HG02759 (cell line): ENCODE measurements around the gene KIAA1671.

Source experiments
- ATAC-seq: cut with Tn5 transposase; IDR thresholded peaks from one replicate; pipeline ENCODE4 v1.9.1; 2021; ENCODE audit warnings: mild to moderate bottlenecking, moderate library complexity; ENCODE audit not compliant: unreplicated experiment

The KIAA1671 gene

GRCh38 chr22:25134451-25134850 is 181.9 kb downstream of the KIAA1671 start:
- ATAC-seq = no peak

GRCh38 chr22:25136953-25137576 is 184.5 kb downstream of the KIAA1671 start:
- ATAC-seq = no peak

- ATAC-seq = no peak
These were observed 185.3 kb downstream of the KIAA1671 start for GRCh38 chr22:25137577-25138525.

- no peak for ATAC-seq
These were observed 186.5 kb downstream of the KIAA1671 start for GRCh38 chr22:25139062-25139461.

- ATAC-seq = no peak
These were observed 189.6 kb downstream of the KIAA1671 start for GRCh38 chr22:25142102-25142501.

GRCh38 chr22:25143156-25144076 is 190.9 kb downstream of the KIAA1671 start:
- no peak for ATAC-seq

GRCh38 chr22:25144522-25144921 is 192.0 kb downstream of the KIAA1671 start:
- no peak for ATAC-seq

GRCh38 chr22:25146307-25146706 is 193.8 kb downstream of the KIAA1671 start:
- ATAC-seq = no peak

- no peak for ATAC-seq
These were observed 194.6 kb downstream of the KIAA1671 start for GRCh38 chr22:25146906-25147641.

GRCh38 chr22:25147642-25147928 is 195.1 kb downstream of the KIAA1671 start:
- no peak for ATAC-seq

GRCh38 chr22:25148149-25148691 is 195.7 kb downstream of the KIAA1671 start:
- ATAC-seq = no peak

GRCh38 chr22:25149014-25149413 is 196.5 kb downstream of the KIAA1671 start:
- ATAC-seq = no peak

- ATAC-seq = no peak
These were observed 201.6 kb downstream of the KIAA1671 start for GRCh38 chr22:25153961-25154666.

GRCh38 chr22:25154667-25154999 is 202.1 kb downstream of the KIAA1671 start:
- no peak for ATAC-seq

GRCh38 chr22:25156736-25157135 is 204.2 kb downstream of the KIAA1671 start:
- no peak for ATAC-seq

- no peak for ATAC-seq
These were observed 206.5 kb downstream of the KIAA1671 start for GRCh38 chr22:25159028-25159427.

GRCh38 chr22:25160120-25160996 is 207.8 kb downstream of the KIAA1671 start:
- no peak for ATAC-seq

GRCh38 chr22:25161017-25161915 is 208.8 kb downstream of the KIAA1671 start:
- no peak for ATAC-seq
